Body of pancreas (tissue), 4 donors: ENCODE data around the gene TWSG1.

Experiments
- CTCF ChIP-seq, 7 experiments: fragments of 450-650 bp in 4 of 7; fragments of 200-600 bp in 3 of 7; sonication (generic) in 3 of 7; IDR thresholded peaks; one replicate each; pipeline ENCODE4 v1.5.1; 2016 to 2019; ENCODE audit warnings: antibody characterized with exemption in 7 of 7
- POLR2A ChIP-seq, 3 donors: fragments of 450-650 bp; IDR thresholded peaks; one replicate each; pipeline ENCODE4 v1.6.1; 2016; ENCODE audit warnings: antibody characterized with exemption in 3 of 3, mild to moderate bottlenecking in 2 of 3

GRCh38 chr18:9287036-9287435 lies 47.5 kb upstream of the TWSG1 start:
- TF ChIP-seq CTCF (IDR thresholded peaks at IDR 0.05): no peak
- TF ChIP-seq POLR2A (IDR thresholded peaks at IDR 0.05): no peak
